K562 (cell line): Measurements from ENCODE around the gene PTPRB. TPM values are rescaled to one million over a fixed set of nuclear protein-coding genes. Genes with fewer than 3 reads are reported as not detected.
A peak's percentile ranks its signal among the peaks of the same experiment; 100 is the strongest.

ENCODE experiments used
- ATAC-seq: fragments of 200-7000 bp; cut with Tn5 transposase; 3 replicates; pipeline ENCODE4 v1.9.1; 2020; ENCODE audit warnings: moderate library complexity
- BruUV-seq: library from RNA; stranded (reverse); fragments of 400-500 nt; replicated peaks from 2 replicates; lab custom pipeline; 2021; lab: Mats Ljungman, UMichigan
- CTCF ChIA-PET: fragments of 300-600 bp; formaldehyde crosslinking; extraction: SDS; loops from one replicate; lab custom pipeline; 2021; ENCODE audit warnings: low intra/inter-chr PET ratio; lab: Yijun Ruan, JAX
- POLR2A ChIA-PET: fragments of 300-600, 350-650 bp; sonication (Branson Sonifier 250); formaldehyde crosslinking; extraction: SDS; loops from one replicate; lab custom pipeline; 2021; ENCODE audit warnings: antibody characterized with exemption, inconsistent platforms; lab: Yijun Ruan, JAX
- DNase-seq, 4 experiments: peaks; one replicate each; pipeline versions ENCODE4 v3.0.0 to v3.0.0-alpha.2; 2011 to 2018; ENCODE audit warnings: low spot score in 3 of 4, mixed read lengths in 3 of 4; ENCODE audit errors: extremely low read depth in 1 of 4
- FAIRE-seq: peaks from 2 replicates; lab custom pipeline; 2011; peaks lifted over from hg19 to GRCh38; lab: Jason Lieb, UNC
- H2AFZ ChIP-seq: 2 replicates; pipeline ENCODE4 v1.6.0; 2011; ENCODE audit warnings: low read depth, low read length, control low read depth, inconsistent platforms
- H3K27ac ChIP-seq: fragments of 200-600 bp; 3 replicates; pipeline ENCODE4 v1.8.0; 2011; ENCODE audit warnings: low read depth, mild to moderate bottlenecking, control low read depth, inconsistent platforms, low read length, moderate library complexity, mixed read lengths; ENCODE audit errors: extremely low read depth
- H3K27me3 ChIP-seq, 2 experiments: fragments of 300-600 bp in 1 of 2; 2 replicates in 1 of 2; 3 replicates in 1 of 2; pipeline versions ENCODE4 v1.6.0 to v1.8.0; 2011; ENCODE audit warnings: inconsistent platforms in 2 of 2, low read length in 2 of 2, mild to moderate bottlenecking in 1 of 2, mixed read lengths in 1 of 2, moderate library complexity in 1 of 2; ENCODE audit not compliant: control insufficient read depth in 2 of 2, insufficient read depth in 2 of 2
- H3K36me3 ChIP-seq: fragments of 300-600 bp; 3 replicates; pipeline ENCODE4 v1.8.0; 2011; ENCODE audit warnings: mild to moderate bottlenecking, low read length, inconsistent platforms; ENCODE audit not compliant: control insufficient read depth, insufficient read depth
- H3K4me1 ChIP-seq, 2 experiments: fragments of 200-600 bp in 1 of 2; replicated peaks in 1 of 2; 2 replicates in 1 of 2; 3 replicates in 1 of 2; pipeline versions ENCODE4 v1.5.1 to v1.8.0; 2011; ENCODE audit warnings: inconsistent platforms in 2 of 2, low read length in 2 of 2, mild to moderate bottlenecking in 1 of 2, mixed read lengths in 1 of 2, moderate library complexity in 1 of 2; ENCODE audit not compliant: control insufficient read depth in 2 of 2, insufficient read depth in 2 of 2
- H3K4me2 ChIP-seq: 2 replicates; pipeline ENCODE4 v1.6.1; 2011; ENCODE audit warnings: low read length, control low read depth, inconsistent platforms, mixed read lengths; ENCODE audit not compliant: insufficient read depth
- H3K4me3 ChIP-seq: fragments of 200-600 bp; sonication (generic), shearing (Covaris generic); 2 replicates; pipeline ENCODE4 v1.5.1; 2016; ENCODE audit warnings: control low read depth, inconsistent platforms
- H3K79me2 ChIP-seq: fragments of 200-600 bp; 3 replicates; pipeline ENCODE4 v1.8.0; 2011; ENCODE audit warnings: low read length, inconsistent platforms; ENCODE audit not compliant: control insufficient read depth, insufficient read depth
- H3K9ac ChIP-seq, 2 experiments: 2 replicates each; pipeline versions ENCODE4 v1.6.0 to v1.6.1; 2011; ENCODE audit warnings: low read depth in 2 of 2, low read length in 2 of 2, control low read depth in 1 of 2, inconsistent platforms in 1 of 2, mild to moderate bottlenecking in 1 of 2, mixed read lengths in 1 of 2; ENCODE audit not compliant: insufficient read depth in 1 of 2
- H3K9me1 ChIP-seq: one replicate; pipeline ENCODE4 v1.6.0; 2011; ENCODE audit warnings: inconsistent platforms, mild to moderate bottlenecking, low read length, moderate library complexity; ENCODE audit not compliant: control insufficient read depth, insufficient read depth
- H3K9me3 ChIP-seq: replicated peaks from 2 replicates; pipeline ENCODE4 v1.5.1; 2011; ENCODE audit warnings: low read depth, low read length, inconsistent platforms; ENCODE audit not compliant: control insufficient read depth, insufficient read depth
- H4K20me1 ChIP-seq: replicated peaks from 2 replicates; pipeline ENCODE4 v1.6.1; 2011; ENCODE audit warnings: low read length, inconsistent platforms, mixed read lengths; ENCODE audit not compliant: control insufficient read depth, insufficient read depth
- ATF6 ChIP-seq: sonication (generic); formaldehyde crosslinking; IDR thresholded peaks from 2 replicates; pipeline ENCODE4 v1.4.0; 2020; ENCODE audit warnings: mild to moderate bottlenecking, missing genetic modification reagents
- CREB3 ChIP-seq: fragments of 450-650 bp; conservative IDR thresholded peaks from 2 replicates; pipeline ENCODE4 v1.6.1; 2016; ENCODE audit warnings: missing genetic modification characterization, low read depth, mild to moderate bottlenecking, missing compliant biosample characterization, moderate library complexity
- HNRNPLL ChIP-seq: fragments of 200-400 bp; formaldehyde crosslinking; IDR thresholded peaks from 2 replicates; pipeline ENCODE4 v1.6.1; 2017; ENCODE audit warnings: low read length, low read depth, mild to moderate bottlenecking; ENCODE audit not compliant: poor library complexity, severe bottlenecking
- KAT2B ChIP-seq: IDR thresholded peaks from one replicate; pipeline ENCODE4 v1.6.1; 2012; ENCODE audit warnings: low read depth, mild to moderate bottlenecking, control low read depth, inconsistent platforms, low read length, moderate library complexity
- MCM3 ChIP-seq: fragments of 450-650 bp; IDR thresholded peaks from 2 replicates; pipeline ENCODE4 v1.6.1; 2016
- MLLT1 ChIP-seq, 2 experiments: fragments of 450-650 bp; IDR thresholded peaks; 2 replicates each; pipeline ENCODE4 v1.6.1; 2016
- NONO ChIP-seq, 2 experiments: fragments of 200-400 bp in 1 of 2; fragments of 450-650 bp in 1 of 2; formaldehyde crosslinking in 1 of 2; IDR thresholded peaks; 2 replicates each; pipeline ENCODE4 v1.6.1; 2017; ENCODE audit warnings: low read depth in 2 of 2, mild to moderate bottlenecking in 2 of 2, moderate library complexity in 2 of 2, low read length in 1 of 2
- RNF2 ChIP-seq: sonication (generic); IDR thresholded peaks from 2 replicates; pipeline ENCODE4 v1.6.1; 2016
- ZNF217 ChIP-seq: sonication (generic); formaldehyde crosslinking; IDR thresholded peaks from 2 replicates; pipeline ENCODE4 v1.8.0; 2022; ENCODE audit warnings: mild to moderate bottlenecking, missing genetic modification reagents
- WGBS: fragments of 100-300 bp; shearing (Covaris generic); methylation state at CpG from one replicate; pipeline ENCODE4 v1.1.6; 2016; ENCODE audit warnings: low coverage, mixed read lengths; ENCODE audit not compliant: insufficient coverage; ENCODE audit errors: missing lambda C conversion rate; 5-methylcytosine and 5-hydroxymethylcytosine counted together
- in situ Hi-C: fragments of 300-500 bp; cut with MboI; formaldehyde crosslinking; loops from 4 replicates; pipeline ENCODE4 v1.15.0; 2018; ENCODE audit warnings: inconsistent platforms, mixed read lengths
- intact Hi-C: fragments of 100-400 bp; cut with micrococcal nuclease; formaldehyde crosslinking; loops from 2 replicates; pipeline ENCODE4 v1.14.2; 2022
- polyA plus RNA-seq, 8 experiments: library from polyadenylated mRNA; depleted of rRNA in 4 of 8; stranded (reverse) in 5 of 8; unstranded in 3 of 8; fragments of >200 nt; fragmentation: Nextera tagmentation in 2 of 8; fragmentation: Illumina TruSeq in 1 of 8; extraction: Ambion mirVana in 2 of 8; extraction: Trizol in 1 of 8; gene quantifications; 2 replicates each; pipeline versions ENCODE4 v1.2.1 to v1.2.3, GENCODE V29; 2011 to 2014; ENCODE audit warnings: inconsistent platforms in 1 of 8, missing spikeins in 1 of 8
- total RNA-seq, 7 experiments: library from RNA; depleted of rRNA in 6 of 7; stranded (reverse); fragments of >200 nt in 6 of 7; fragmentation: Illumina TruSeq in 2 of 7; extraction: Trizol in 2 of 7; gene quantifications; 2 replicates each; pipeline versions ENCODE4 v1.2.1 to v1.2.3, GENCODE V29; 2011 to 2021; ENCODE audit warnings: low replicate concordance in 1 of 7

PTPRB gene
- total and polyA plus RNA-seq, 9 of the 15 experiments (the other 6 are each of a cell fraction or from before 2014, with no cell fraction given) = 0.46 to 5.9 (median 3.1) TPM

GRCh38 chr12:70646850-70647249 lies 9.6 kb upstream of the PTPRB start:
- Histone ChIP-seq H3K36me3 (peaks cover 3% of the 10 kb centered on the region; the same call in 1 of the 3 replicates), H4K20me1 (no peaks in the 10 kb centered on the region), H3K79me2 (no peaks in the 10 kb centered on the region), H3K4me2 (no peak overlapping the region), H3K9me1 (no peaks in the 10 kb centered on the region), H2AFZ (no peak overlapping the region), H3K4me1 (peaks cover 2 to 27% of the 10 kb centered on the region in 2 experiments; a peak in 4 of 5 replicates), H3K27me3 (no peaks in the 10 kb centered on the region), H3K27ac (peak overlapping the region; percentile 82; the same call in 1 of the 3 replicates), H3K9ac (no peak overlapping the region), H3K4me3 (no peak overlapping the region), H3K9me3 (no peaks in the 10 kb centered on the region)
- BruUV-seq = no TSS peak
- FAIRE-seq (no peak), ATAC-seq (no peak), DNase-seq (no peak)
- ChIA-PET POLR2A (interaction anchor here (1.6 kb wide), 1 partner anchor 12 kb away, joined by 6 read pairs; no protein-coding TSS in a partner anchor), CTCF (interaction anchor here (0.7 kb wide), 1 partner anchor 38 kb away, joined by 3 read pairs; no protein-coding TSS in a partner anchor)
- TF ChIP-seq NONO (IDR thresholded peaks at IDR 0.05; ENCODE audit: low read depth in 2 of 2, low read length in 1 of 2) (no peak), MLLT1 (IDR thresholded peaks at IDR 0.05) (no peak), ZNF217 (CRISPR knock-in tag) (no peak), MCM3 (no peak), CREB3 (tag) (no peak), HNRNPLL (no peak), ATF6 (CRISPR knock-in tag) (no peak), KAT2B (no peak), RNF2 (no peak)
- in situ Hi-C loops = no loop called here
- intact Hi-C loops = no loop called here
- 0% methylated on average over 1 of the region's 1 CpG for WGBS
